ENCODE data around the gene CYP24A1. TPM values are rescaled to one million over a fixed set of nuclear protein-coding genes. Genes with fewer than 3 reads are reported as not detected.
A peak's percentile ranks its signal among the peaks of the same experiment; 100 is the strongest.

Gene CYP24A1
- total RNA-seq, 6 experiments from 2014 or later = not detected

GRCh38 chr20:54104781-54105180 is 69.0 kb downstream of the CYP24A1 start:
- no peak for DNase-seq
- no peaks in the 10 kb centered on the region for H3K27me3 ChIP-seq
- H3K9me3 ChIP-seq = no peaks in the 10 kb centered on the region
- H3K4me3 ChIP-seq = no peak overlapping the region
- intact Hi-C loops (cut with DNase I) = no loop called here
- H3K4me1 ChIP-seq = peaks cover 0 to 54% (median 23%) of the 10 kb centered on the region in 4 donors
- H3K27ac ChIP-seq = peak overlapping the region in 2 of 3 donors; percentile 66 to 95
- TF ChIP-seq, protein P1, sequence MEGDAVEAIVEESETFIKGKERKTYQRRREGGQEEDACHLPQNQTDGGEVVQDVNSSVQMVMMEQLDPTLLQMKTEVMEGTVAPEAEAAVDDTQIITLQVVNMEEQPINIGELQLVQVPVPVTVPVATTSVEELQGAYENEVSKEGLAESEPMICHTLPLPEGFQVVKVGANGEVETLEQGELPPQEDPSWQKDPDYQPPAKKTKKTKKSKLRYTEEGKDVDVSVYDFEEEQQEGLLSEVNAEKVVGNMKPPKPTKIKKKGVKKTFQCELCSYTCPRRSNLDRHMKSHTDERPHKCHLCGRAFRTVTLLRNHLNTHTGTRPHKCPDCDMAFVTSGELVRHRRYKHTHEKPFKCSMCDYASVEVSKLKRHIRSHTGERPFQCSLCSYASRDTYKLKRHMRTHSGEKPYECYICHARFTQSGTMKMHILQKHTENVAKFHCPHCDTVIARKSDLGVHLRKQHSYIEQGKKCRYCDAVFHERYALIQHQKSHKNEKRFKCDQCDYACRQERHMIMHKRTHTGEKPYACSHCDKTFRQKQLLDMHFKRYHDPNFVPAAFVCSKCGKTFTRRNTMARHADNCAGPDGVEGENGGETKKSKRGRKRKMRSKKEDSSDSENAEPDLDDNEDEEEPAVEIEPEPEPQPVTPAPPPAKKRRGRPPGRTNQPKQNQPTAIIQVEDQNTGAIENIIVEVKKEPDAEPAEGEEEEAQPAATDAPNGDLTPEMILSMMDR (IDR thresholded peaks at IDR 0.05) = no peak
- TF ChIP-seq POLR2A (IDR thresholded peaks at IDR 0.05) = no peak
- no peak for ATAC-seq
- H3K36me3 ChIP-seq = no peaks in the 10 kb centered on the region
- WGBS (ENCODE audit: insufficient coverage, low coverage, low lambda C conversion rate, missing lambda C conversion rate) = 87% methylated on average over 4 of the region's 4 CpGs

- TF ChIP-seq POLR2A (IDR thresholded peaks at IDR 0.05) = no peak
- TF ChIP-seq, protein P1 (IDR thresholded peaks at IDR 0.05) = no peak
- WGBS (ENCODE audit: insufficient coverage, low coverage, low lambda C conversion rate, missing lambda C conversion rate) = 44% methylated on average over 6 of the region's 6 CpGs
- H3K27me3 ChIP-seq = no peaks in the 10 kb centered on the region
- intact Hi-C loops (cut with DNase I) = no loop called here
- H3K4me3 ChIP-seq = peak overlapping the region; percentile 7 to 27 (median 15)
- no peaks in the 10 kb centered on the region for H3K9me3 ChIP-seq
- peak; percentile 62 to 88 (median 76) for ATAC-seq
- H3K4me1 ChIP-seq = peaks cover 0 to 54% (median 23%) of the 10 kb centered on the region in 4 donors
- peak; percentile 66 to 91 (median 90) for DNase-seq
- H3K27ac ChIP-seq = peak overlapping the region; percentile 64 to 95 (median 67)
- no peaks in the 10 kb centered on the region for H3K36me3 ChIP-seq
These were observed 69.8 kb downstream of the CYP24A1 start for GRCh38 chr20:54103762-54104600.

Other genes with a start within 250 kb of the CYP24A1 start
- under 1 TPM in 4 of 6 experiments, not detected in 2; 0.07 to 0.43 (median 0.15) TPM for gene BCAS1, start 103.4 kb downstream of the CYP24A1 start, total RNA-seq
- 10 to 100 TPM in 2 of 6 experiments, 1 to 10 TPM in 4; 4.2 to 50.9 (median 7.9) TPM for gene PFDN4, start 34.1 kb upstream of the CYP24A1 start, total RNA-seq